Measurements from ENCODE around the gene NRIP3.
"Not testable (repeated sequence)": the region's sequence is repeated elsewhere in the genome, so short reads cannot be mapped to it uniquely, and the experiment has no call there.

NRIP3 gene

DNA sequence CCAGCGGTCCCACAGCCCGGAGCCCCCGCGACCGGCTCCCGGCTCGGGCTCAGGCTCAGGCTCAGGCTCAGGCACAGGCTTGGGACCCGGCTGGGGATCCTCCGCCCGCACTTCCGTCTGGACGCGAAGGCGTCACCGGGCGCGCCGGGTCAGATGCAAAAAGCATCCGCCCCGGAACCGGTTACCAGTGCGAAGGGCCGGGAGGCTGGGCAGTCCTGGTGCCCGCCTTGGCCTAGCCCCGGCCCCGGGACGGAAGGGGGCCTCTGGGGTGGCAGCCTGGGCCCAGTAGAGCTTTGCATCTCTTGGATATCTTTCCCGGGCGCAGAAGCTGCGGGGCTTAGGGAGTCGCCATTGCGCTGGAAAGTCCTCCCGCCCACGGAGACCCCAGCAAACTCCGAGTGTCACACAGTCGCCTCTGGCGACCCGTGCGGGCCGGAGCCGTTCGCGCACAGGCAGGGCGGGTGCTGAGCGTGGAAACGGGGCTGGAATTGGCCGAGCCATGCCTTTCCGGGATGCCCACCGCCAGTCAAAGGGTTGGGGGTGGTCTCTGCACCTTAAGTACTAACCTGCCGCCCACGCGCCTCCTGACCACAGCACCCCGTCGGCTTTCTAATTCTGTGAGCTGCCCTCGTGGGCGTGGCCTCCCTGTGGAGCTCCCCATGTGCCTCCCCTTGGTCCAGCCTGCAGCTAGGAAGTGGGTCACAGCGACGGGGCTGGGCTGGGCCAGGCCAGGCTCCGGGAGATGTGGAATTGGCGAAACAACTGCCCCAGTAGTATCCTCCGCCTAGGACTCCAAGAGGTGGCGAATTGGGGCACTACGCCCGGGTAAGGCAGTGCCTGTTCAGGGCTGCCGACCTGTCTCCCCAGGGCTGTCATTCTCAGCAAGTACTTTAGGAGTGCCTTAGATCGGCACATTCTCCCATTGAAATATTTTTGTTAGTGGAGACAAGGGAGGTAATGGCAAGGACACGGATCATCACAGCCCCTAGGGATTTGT, 39.2 kb downstream of the NRIP3 start, which contains the start of gene TMEM9B:
Gene TMEM9B (minus strand): TSS at position 119 of the 997 bp plus-strand sequence. CDS start 129 bp downstream, outside the sequence.
- peak; percentile 87 for DNase-seq

DNA sequence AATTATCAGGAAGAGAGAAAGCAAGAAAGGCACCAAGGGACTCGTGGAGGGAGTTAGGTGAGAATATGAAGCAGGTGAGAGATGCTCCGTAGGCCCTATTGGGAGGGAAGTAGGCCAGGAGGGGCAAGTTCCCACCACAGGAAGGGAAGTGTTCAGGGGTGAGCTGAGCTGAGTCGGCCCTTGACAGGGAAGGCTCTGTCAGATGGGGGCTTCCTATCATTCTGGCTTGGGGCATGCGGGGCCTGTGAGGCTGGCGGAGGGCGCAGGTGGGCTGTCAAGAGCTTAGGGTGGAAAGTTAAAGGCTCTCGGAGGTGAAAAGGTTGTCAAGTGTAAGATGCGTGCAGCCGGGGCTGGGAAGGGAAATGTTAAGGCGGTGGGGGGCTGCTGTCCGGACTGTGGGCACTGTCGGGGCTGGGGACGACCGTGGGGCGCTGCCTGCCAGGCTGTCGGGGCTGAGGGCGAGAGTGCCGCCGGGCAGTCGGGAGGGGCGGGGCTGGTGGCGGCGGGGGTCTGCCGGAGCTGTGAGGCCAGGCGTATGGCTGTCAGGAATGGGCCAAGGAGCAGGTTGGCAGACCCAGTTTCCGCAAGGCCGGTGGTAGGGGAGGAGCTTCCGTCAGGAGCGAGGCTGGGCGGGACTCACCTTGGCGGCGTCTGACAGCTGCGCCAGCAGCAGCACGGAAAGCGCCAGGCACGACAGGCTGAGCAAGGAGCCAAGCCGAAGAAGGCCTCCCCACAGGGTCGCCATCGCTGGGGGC, 40.1 kb downstream of the NRIP3 start:
- DNase-seq = no peak

DNA sequence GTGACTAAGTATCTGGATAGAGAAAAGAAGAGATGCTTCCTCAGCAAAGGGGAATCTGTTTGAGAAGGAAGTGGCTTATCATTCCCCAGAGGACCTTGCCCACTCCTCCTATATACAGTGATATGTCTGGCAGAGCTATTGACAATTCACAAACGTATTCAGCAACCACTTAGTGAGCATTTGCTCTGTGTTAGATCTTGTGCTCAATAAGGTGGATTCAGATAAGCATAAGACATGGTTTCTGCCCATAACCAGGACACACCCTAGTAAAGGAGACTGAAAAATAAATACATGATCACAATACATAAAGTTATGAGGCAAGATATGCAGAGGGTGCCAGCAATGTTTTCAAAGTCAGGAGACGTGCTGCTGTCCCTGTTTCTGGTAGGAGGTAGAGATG, 41.0 kb downstream of the NRIP3 start:
- no peak for DNase-seq

DNA sequence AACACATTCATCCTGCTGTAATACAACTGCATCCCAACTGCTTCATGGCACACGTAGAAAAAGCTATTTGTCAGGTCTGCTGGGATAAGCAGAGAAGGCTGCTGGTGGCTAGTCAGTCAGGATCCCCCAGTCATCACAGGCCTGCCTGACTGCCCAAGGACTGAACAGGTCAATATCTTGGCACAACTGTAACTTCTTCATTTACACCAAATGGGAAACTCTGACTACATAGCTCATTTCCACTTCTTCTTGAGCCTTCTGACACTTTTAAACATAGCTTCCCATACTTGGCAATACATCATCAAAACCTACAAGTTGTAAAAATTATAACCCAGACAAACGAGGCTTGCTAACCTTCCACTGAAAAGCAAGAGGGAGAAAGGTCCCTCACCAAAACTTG, 42.4 kb downstream of the NRIP3 start:
- DNase-seq = no peak

DNA sequence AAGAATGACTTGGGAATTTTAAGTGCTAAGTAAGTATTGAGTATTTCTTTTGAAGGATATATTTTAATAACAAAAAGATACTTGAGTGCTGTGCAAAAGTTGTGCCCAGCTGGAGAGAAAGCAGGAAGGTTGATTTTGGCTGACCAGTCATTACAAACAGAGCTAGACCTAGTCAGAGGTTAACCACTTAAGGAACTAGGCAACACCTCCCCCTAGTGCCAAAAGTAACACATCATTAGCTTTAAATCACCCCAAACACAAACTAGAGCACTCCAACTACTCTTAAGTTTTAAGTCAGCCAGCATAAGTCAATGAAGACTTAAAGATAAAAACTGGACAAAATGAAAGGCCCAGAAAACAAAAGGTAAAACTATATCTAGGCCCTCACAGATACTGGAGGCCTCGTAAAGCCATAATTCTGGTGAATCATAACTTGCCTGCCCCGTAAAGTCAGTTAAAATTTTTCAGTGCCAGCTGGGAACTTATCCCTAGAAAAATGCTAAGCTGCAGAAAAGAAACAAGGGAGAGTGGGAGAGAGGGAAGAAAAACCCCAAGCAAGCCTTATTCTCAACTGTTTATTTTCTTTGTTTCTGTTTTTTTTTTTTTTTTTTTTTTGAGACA, 44.1 kb downstream of the NRIP3 start:
- peak; percentile 83 for DNase-seq

DNA sequence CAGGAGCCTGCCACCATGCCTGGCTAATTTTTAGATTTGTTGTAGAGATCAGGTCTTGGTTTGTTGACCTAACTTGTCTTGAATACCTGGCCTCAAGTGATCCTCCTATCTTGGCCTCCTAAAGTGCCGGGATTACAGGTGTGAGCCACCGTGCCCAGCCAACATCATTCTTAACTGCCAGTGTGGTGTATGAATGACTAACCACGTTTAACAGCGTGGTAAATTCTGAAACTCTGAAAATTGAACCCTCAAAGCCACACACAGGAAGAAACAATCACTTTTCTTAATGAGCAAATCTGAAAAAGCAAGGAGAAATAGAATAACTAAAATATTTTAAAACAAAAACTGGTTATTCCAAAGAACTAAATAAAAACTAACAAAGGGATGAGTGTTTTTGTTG, 46.9 kb downstream of the NRIP3 start:
- no peak for DNase-seq

DNA sequence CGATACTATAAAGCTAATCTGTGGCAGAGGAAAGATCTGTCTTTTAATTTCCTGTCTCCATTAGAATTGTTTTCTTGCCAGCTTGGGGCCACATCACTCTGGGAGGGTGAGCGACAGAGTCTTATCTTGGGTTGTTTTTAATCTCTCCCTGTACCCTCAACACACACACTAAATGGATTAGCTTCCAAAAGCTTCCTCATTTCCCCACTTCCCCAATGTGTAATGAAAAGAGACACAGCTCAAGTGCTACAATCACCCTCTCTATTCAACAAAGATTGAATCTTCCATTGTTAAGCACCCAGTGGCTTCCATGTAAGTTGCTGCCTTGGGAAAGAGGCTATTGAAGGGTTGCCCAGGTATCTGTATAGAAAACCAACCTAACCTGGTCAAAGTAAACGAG, 54.9 kb downstream of the NRIP3 start:
- no peak for DNase-seq

DNA sequence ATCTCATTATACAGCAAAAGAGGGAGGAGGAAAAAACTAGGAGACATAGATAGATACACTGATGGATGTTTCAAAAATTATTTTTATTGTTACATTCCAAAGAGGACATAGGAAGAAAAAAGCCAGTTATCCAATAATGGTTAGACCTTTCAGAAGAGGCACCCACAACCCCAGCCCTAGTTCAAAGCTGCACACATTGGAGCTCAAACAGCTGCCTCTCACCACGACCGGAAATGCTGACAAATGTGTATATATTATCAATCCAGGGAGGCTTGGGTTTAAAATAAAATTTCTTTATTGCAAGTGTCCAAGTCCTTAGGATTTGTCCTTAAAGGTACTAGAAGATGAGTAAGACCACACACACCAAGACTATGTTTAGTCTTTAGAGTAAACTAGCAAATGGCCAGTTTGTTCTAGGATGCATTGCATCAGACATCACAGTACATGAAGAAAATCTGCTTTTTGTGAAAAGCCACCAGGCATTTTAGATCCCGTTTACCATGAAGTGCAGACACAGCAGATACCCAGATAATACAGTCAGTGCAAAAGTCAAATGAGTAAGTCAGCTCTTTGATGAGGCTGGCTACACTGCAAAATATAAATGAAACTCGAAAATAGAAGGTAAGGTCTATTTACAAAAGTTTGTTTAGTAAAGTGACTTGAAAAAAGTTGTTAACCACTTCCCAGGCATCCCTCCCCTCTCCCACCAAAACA, 56.4 kb downstream of the NRIP3 start:
- DNase-seq = peak; percentile 61

DNA sequence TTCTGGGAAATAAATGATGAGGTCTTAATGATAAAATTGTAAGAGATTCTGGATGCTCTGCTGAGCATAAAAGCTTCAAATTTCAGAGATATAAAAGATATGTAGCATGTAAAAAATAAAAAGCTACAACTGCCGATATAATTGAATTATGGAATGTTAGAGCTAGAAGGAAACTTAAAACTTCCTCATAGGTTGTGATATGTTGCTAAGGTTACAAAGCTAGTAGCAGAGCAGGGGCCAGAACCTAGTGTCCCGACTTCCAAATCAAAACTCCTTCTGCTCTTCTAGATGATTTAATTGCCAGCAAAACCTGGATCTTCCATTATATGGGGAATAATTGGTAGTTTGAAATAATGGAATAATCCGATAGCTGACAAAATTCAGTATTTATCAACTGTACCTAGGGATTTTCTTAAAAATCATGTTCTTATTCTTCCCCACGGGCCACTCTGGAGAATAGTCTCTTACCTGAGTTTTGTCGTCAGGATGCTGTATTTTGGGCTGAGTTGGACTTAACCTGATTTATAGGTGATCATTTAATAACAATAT, 61.2 kb downstream of the NRIP3 start, which contains the start of gene ASCL3:
Gene ASCL3 (minus strand): TSS at position 499 of the 549 bp plus-strand sequence. CDS start 4,855 bp downstream, outside the sequence.
- no peak for DNase-seq

DNA sequence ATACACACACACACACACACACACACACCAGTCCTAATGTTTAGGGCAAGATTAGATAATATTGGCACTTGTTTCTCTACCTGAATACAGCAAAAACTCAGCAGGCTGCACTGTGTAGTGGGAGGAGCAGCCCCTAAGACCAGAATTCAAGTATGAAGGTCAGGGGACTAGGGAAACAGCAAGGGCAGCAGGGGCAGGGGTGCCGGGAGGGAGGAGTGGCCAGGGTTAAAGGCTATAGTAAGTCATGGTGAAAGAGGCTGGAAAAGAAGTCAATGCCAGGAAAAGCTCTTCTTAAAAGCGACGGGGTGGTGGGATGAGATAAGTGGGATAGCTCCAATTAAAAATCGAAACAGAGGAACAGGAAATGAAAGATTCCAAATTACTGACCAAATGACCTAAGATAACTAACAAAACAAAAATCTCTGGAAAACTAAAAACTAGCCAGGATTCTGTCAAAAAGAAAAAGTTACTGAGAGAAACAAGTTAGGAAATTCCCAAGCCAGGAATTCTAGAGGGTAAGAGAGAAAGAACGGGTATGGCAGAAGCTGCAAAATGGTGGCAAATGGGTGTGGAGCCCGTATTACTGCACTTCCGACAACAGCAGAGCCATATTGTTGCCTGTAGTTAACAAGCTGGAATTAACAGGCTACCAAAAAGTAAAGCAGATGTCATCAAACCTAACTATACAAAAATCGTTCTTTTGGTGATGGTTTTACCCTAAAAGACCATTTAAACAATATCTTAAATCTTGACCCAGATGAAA, 62.3 kb downstream of the NRIP3 start:
- no peak for DNase-seq

DNA sequence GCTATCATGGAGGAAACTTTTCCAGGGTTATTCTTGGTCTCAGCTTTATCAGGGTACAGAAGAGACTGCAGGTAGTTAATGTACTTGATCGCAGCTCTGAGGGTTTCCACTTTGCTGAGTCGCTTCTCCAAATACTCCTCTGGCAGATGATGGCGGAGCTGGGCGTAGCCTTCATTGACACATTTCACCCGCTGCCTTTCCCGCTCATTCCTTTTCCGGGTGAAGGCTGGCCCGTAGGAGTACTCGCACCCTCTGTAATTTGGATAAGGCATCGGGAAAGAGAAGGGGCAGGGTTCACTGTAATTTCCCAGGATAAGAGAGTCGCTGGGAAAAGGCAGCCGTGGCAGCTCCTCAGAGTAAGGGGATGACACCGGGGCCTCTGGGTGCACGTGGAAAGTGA, 66.1 kb downstream of the NRIP3 start:
- DNase-seq = no peak

DNA sequence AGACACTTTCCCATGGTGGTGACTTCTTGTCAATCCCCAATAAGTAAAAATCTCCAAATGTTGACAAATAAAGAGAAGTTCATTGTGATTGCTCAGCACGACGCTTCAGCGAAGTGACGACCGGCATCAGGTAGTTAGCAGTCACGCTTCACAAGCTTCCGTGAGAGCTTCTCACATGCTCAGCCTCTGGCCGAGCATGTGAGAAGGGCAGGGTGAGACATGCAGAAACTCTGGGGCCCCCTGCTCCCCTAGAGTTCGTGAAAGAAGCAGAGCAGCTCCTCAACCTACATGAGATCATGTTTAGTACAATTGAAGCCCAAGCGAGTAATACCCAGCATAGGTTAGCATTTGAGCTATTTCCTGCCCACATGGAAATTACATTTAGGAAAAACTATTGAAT, 66.6 kb downstream of the NRIP3 start:
- no peak for DNase-seq

DNA sequence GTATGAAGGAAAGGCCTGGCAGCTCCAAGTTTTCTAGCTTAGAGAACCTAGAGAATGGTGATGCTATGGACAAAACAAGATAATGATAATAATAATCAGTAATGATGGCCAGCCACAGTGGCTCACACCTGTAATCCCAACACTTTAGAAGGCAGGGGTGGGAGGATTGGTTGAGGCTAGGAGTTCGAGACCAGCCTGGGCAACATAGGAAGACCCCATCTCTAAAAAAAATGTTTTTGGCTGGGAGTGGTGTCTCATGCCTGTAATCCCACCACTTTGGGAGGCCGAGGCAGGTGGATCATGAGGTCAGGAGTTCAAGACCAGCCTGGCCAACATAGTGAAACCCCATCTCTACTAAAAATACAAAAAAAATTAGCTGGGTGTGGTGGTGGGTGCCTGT, 68.0 kb downstream of the NRIP3 start:
- DNase-seq = not testable (repeated sequence)

DNA sequence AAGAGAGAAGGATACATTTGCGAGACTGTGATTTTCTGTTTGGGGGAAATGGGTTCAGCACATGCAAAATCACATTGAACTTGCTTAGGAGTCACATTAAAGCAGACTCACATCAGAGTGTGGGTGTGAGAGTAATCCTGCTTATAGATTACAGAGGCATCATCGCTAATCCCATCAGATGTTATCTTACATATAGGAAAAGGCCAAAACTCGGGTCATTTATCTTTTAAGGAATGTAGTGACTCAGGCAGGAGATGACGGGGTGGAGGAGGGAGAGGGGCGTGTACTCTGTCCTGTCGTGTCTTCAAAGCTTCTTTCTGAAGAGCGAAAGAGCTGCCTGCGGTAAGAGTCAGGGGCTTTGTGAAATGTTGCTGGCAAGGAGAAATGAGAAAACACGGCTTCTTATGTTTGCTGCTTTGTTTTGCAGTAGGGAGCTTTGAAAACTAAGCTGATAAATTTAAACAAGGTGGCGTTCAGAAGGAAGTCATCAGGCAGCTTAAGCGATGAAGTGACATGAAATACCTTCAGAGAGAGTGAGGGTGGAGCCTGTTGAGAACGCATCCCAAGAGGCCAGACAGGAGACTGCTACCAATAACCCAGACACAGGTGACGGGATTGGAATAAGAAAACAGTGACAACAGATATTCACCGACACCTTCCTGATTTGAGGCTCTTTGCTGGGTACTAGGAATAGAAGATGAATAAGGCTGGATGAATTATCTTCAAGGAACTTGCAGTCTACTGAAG, 68.9 kb downstream of the NRIP3 start:
- DNase-seq = peak; percentile 81

DNA sequence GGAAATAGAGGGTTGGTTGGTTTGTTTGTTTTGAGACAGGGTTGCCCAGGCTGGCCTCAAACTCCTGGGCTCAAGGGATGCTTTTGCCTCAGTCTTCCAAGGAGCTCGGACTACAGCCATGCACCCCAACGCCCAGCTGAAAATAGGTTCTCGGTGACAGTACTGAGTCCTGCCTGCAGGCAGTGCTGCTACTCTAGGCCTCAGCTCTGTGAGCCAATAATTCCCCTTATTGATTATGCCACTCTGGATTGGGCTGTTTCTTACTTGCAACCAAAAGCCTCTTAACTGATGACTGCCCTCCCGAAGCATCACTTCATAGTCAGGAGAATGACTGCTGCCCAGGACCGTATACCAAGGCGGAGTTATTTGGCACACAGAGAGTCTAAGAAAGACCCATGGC, 69.9 kb downstream of the NRIP3 start:
- DNase-seq = no peak

DNA sequence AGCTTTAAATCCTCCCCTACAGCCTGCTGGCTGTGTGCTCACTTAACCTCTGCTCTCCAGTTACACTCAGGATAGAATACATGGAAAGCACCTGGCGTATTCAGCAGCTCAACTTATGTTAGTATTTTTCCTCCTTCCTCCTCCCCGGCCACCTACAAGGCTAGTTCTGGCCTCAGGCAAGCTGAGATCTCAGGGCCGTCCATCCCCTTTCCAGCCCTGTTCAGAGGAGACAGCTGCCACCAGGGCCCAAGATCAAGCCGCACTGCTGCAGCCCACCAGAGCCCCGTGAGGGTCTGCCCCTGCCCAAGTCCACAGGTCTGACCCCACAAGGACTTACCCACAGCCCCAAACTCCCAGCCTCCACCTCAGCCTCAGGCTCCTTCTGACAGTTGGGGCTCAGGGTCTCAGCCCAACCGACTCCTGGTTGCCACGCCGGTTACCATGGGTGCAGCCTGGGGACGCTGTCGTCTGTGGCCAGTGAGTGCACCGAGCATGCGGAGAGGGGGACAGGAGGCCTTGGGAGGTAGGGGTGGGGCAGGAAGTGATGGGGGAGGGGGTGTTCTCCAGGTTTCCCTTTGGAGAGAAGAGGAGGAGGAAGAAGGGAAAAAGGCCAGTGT, 71.1 kb downstream of the NRIP3 start, which contains the start of gene C11orf16:
Gene C11orf16 (minus strand): TSS at position 384 of the 617 bp plus-strand sequence. CDS start 639 bp downstream, outside the sequence.
- no peak for DNase-seq
